IMR-90 (cell line): Measurements from ENCODE around the gene FAR2.

ENCODE experiments used
- CHD1 ChIP-seq: IDR thresholded peaks from 2 replicates; pipeline ENCODE4 v1.6.1; 2012; ENCODE audit warnings: low read depth, low read length, improper control_type of control experiment
- CTCF ChIP-seq: conservative IDR thresholded peaks from 2 replicates; pipeline ENCODE4 v1.5.1; 2012; ENCODE audit warnings: mild to moderate bottlenecking, low read depth, low read length, improper control_type of control experiment
- ELK1 ChIP-seq: fragments of 150-350 bp; IDR thresholded peaks from 2 replicates; pipeline ENCODE4 v1.6.1; 2016; ENCODE audit warnings: low read depth, mild to moderate bottlenecking, low read length, moderate library complexity, borderline replicate concordance
- MAFK ChIP-seq: IDR thresholded peaks from 2 replicates; pipeline ENCODE4 v1.6.1; 2012; ENCODE audit warnings: low read depth, low read length, improper control_type of control experiment
- MAZ ChIP-seq: IDR thresholded peaks from 2 replicates; pipeline ENCODE4 v1.6.1; 2012; ENCODE audit warnings: low read depth, mild to moderate bottlenecking, low read length, improper control_type of control experiment, moderate library complexity, borderline replicate concordance
- NFE2L2 ChIP-seq: fragments of 150-350 bp; IDR thresholded peaks from 2 replicates; pipeline ENCODE4 v1.6.1; 2016; ENCODE audit warnings: low read depth, mild to moderate bottlenecking, low read length
- POLR2A ChIP-seq: IDR thresholded peaks from 2 replicates; pipeline ENCODE4 v1.6.1; 2012; ENCODE audit warnings: mild to moderate bottlenecking, low read depth, low read length
- RAD21 ChIP-seq: IDR thresholded peaks from 2 replicates; pipeline ENCODE4 v1.6.1; 2012; ENCODE audit warnings: low read length, improper control_type of control experiment
- RFX5 ChIP-seq: IDR thresholded peaks from 2 replicates; pipeline ENCODE4 v1.8.0; 2012; ENCODE audit warnings: low read depth, mild to moderate bottlenecking, low read length, moderate library complexity
- SMC3 ChIP-seq: fragments of 150-350 bp; IDR thresholded peaks from 2 replicates; pipeline ENCODE4 v1.6.1; 2016; ENCODE audit warnings: low read depth, mild to moderate bottlenecking, antibody characterized with exemption, low read length, moderate library complexity

- TF ChIP-seq CTCF (no peak), POLR2A (no peak), ELK1 (no peak), NFE2L2 (no peak), MAZ (no peak), RAD21 (no peak), CHD1 (no peak), RFX5 (no peak), MAFK (no peak), SMC3 (no peak)
Observed at GRCh38 chr12:29350080-29350479, 201.0 kb downstream of the FAR2 start.
